ENCODE measurements around the gene CA14.
"Not testable (repeated sequence)": the region's sequence is repeated elsewhere in the genome, so short reads cannot be mapped to it uniquely, and the experiment has no call there.

The CA14 gene

GRCh38 chr1:150280138-150280707 is 22.6 kb downstream of the CA14 start:
- no peak for DNase-seq (ENCODE audit: low read depth)

GRCh38 chr1:150281221-150281757 is 23.7 kb downstream of the CA14 start:
- DNase-seq (ENCODE audit: low read depth) = peak; percentile 64

- peak; percentile 100 for DNase-seq (ENCODE audit: low read depth)
Observed at GRCh38 chr1:150281758-150282557, 24.4 kb downstream of the CA14 start, which contains the start of gene CIART. CIART (plus strand) TSS chr1:150282554; CDS start chr1:150283268, 714 bp downstream.

- no peak for DNase-seq (ENCODE audit: low read depth)
Observed at GRCh38 chr1:150282558-150282958, 25.0 kb downstream of the CA14 start.

- DNase-seq (ENCODE audit: low read depth) = no peak
Observed at GRCh38 chr1:150283260-150283659, 25.7 kb downstream of the CA14 start.

GRCh38 chr1:150288382-150288781 is 30.8 kb downstream of the CA14 start:
- DNase-seq (ENCODE audit: low read depth) = no peak

- DNase-seq (ENCODE audit: low read depth) = no peak
Observed at GRCh38 chr1:150288822-150289221, 31.2 kb downstream of the CA14 start.

- DNase-seq (ENCODE audit: low read depth) = peak; percentile 91
Observed at GRCh38 chr1:150293433-150294253, 36.1 kb downstream of the CA14 start, which contains the start of gene MRPS21. MRPS21 (plus strand) TSS chr1:150293861; CDS start chr1:150294367, 506 bp downstream.

- DNase-seq (ENCODE audit: low read depth) = no peak
Observed at GRCh38 chr1:150295476-150295875, 37.9 kb downstream of the CA14 start.

GRCh38 chr1:150299716-150300115 is 42.1 kb downstream of the CA14 start:
- DNase-seq (ENCODE audit: low read depth) = no peak

- DNase-seq (ENCODE audit: low read depth) = no peak
Observed at GRCh38 chr1:150302338-150302737, 44.8 kb downstream of the CA14 start.

- no peak for DNase-seq (ENCODE audit: low read depth)
Observed at GRCh38 chr1:150302902-150303301, 45.3 kb downstream of the CA14 start.

GRCh38 chr1:150308585-150308984 is 51.0 kb downstream of the CA14 start:
- DNase-seq (ENCODE audit: low read depth) = not testable (repeated sequence)

GRCh38 chr1:150309758-150310508 is 52.4 kb downstream of the CA14 start:
- DNase-seq (ENCODE audit: low read depth) = no peak

GRCh38 chr1:150311762-150312161 is 54.2 kb downstream of the CA14 start:
- DNase-seq (ENCODE audit: low read depth) = no peak
